IPS-NIHi7 (cell line): ENCODE data around the gene KRT75.
A peak's percentile ranks its signal among the peaks of the same experiment; 100 is the strongest.
"Not testable (repeated sequence)": the region's sequence is repeated elsewhere in the genome, so short reads cannot be mapped to it uniquely, and the experiment has no call there.

ENCODE experiments used
- DNase-seq: peaks from one replicate; pipeline ENCODE4 v3.0.0; 2012; ENCODE audit warnings: mixed read lengths; ENCODE audit errors: extremely low spot score

Gene KRT75

DNA sequence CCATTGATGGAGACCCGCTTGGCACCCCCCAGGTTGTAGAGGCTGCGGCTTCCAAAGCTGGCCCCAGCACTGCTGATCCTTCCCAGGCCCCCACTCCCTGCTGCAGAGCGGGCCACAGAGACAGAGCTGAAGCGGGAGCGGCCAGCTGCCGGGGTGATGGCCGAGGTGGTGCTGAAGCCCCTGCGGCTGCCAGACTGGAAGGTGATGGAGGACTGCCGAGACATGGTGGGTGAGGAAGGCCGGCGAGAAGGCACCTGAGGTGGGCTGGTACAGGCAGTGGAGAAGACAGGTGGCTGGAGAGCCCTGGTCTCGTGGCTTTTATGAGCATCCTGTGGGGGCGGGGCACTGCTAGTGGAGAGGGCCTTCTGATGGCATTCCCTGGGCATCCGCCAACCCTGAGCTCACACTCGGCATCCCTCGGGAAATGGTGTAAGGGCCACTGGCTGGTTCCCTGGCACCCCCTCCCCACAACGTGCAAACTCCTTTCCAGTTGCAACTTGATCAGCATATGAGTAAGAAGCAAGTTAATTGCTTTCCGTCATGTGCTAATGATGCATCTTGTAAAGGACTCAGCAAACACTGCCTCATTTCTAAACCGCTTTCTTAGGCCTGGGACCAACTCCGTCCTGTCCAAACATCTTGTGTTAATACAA is at the start of gene KRT75:
Gene KRT75, minus strand, starts transcription at position 291 of the 653 bp plus-strand sequence. Its CDS starts 67 bp downstream, at position 224.
- no peak for DNase-seq

DNA sequence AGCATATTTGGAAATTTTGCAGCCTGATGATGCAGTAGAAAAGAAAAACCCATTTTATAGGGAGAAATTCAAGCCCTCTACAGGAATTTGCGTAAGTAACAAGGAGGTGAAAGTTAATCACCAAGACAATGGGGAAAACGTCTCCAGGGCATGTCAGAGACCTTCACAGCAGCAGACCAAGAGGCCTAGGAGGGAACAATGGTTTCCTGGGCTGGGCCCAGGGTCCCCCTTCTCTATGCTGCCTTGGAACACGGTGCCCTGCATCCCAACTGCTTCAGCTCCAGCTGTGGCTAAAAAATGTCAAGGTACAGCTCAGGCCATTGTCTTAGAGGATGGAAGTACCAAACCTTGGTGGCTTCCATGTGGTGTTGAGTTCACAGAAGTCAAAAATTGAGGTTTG is 45.9 kb upstream of the KRT75 start:
- DNase-seq = no peak

- DNase-seq = no peak
Measured at GRCh38 chr12:52477651-52478050, 43.5 kb upstream of the KRT75 start.

GRCh38 chr12:52474212-52474611 is 40.0 kb upstream of the KRT75 start:
- no peak for DNase-seq

DNA sequence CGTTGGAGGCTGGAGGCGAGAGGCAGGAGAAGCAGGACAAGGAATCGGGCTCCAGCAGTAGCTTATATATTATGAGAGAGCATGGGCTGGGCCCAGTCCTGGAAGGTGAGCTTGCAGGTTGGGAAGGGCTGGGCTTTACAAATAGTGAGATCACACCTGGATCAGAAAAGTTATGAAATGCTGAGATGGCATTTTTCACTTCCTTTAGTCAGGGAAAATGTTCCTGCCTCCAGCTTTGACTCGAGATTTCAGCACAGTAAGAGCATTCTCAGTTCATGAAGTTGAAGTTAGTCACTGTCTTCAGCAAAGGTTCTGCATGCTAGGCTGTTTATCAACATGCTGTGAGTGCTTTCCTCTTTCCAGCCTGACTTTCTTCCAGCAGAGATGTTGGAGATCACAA is 39.6 kb upstream of the KRT75 start, which contains the start of gene KRT6C:
Gene KRT6C, minus strand, starts transcription at position 38 of the 400 bp plus-strand sequence. CDS start 68 bp downstream, outside the sequence.
- DNase-seq = no peak

- no peak for DNase-seq
Measured at GRCh38 chr12:52469853-52470252, 35.7 kb upstream of the KRT75 start.

GRCh38 chr12:52464897-52465296 is 30.7 kb upstream of the KRT75 start:
- DNase-seq = no peak

GRCh38 chr12:52461693-52462092 is 27.5 kb upstream of the KRT75 start:
- DNase-seq = no peak

DNA sequence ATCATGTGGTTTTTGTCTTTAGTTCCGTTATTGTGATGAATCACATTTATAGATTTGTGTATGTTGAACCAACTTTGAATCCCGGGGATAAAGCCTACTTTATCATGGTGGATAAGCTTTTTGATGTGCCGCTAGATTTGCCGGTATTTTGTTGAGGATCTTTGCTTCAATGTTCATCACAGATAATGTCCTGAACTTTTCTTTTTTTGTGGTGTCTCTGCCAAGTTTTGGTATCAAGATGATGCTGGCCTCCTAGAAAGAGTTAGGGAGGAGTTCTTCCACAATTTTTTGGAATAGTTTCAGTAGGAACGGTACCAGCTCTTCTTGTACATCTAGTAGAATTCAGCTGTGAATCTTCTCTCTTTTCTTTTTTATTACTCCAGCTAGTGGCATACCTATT is 24.7 kb upstream of the KRT75 start:
- no peak for DNase-seq

DNA sequence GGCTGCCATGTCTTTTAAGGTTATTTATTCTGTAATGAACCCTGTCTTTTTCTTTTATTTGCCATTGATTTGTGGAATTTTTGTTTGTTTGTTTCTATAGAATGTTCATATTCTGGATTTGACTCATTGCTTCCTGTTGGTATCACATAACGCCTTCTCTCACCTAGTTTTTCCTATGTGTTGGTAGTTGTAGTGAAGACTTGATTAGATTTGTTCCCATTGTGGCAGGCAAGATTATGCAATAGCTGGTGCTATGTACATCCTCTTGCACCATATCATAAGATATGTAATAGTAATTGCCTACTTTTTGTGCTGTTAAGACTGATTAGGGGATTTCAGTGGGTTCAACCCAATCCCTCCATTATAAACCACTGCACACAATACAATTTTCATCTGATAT is 21.6 kb upstream of the KRT75 start:
- DNase-seq = no peak

- no peak for DNase-seq
Measured at GRCh38 chr12:52454411-52455201, 20.4 kb upstream of the KRT75 start.

DNA sequence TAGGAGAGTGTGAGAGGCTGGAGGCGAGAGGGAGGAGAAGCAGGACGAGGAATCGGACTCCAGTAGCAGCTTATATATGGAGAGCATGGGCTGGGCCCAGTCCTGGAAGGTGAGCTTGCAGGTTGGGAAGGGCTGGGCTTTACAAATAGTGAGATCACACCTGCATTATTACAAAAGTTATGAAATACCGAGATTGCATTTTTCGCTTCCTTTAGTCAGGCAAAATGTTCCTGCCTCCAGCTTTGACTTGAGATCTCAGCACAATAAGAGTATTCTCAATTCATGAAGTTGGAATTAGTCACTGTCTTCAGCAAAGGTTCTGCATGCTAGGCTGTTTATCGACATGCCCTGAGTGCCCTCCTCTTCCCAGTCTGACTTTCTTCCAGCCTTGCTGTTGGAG is 17.9 kb upstream of the KRT75 start, which contains the start of gene KRT6B:
Gene KRT6B, minus strand, starts transcription at position 46 of the 400 bp plus-strand sequence. CDS start 68 bp downstream, outside the sequence.
- DNase-seq = no peak

DNA sequence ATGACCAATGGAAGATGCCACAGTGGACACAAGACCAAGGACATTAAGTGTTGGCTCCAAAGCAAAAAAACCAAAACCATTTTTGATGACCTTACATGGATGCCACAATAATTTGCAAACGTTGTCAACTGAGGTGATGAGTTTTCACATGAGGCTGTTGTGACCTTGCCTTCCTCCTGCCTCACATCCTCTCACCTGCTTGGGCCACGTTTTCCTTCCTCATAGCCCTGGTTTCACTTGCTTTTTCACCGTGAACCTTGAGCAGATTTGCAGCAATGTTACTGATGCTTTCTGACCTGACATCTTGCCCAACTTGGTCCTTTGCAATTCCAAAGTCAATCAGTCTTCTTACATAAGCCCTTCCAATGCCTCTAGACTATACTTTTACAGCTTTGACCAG is 14.1 kb upstream of the KRT75 start:
- no peak for DNase-seq

GRCh38 chr12:52447196-52447595 is 13.0 kb upstream of the KRT75 start:
- DNase-seq = not testable (repeated sequence)

DNA sequence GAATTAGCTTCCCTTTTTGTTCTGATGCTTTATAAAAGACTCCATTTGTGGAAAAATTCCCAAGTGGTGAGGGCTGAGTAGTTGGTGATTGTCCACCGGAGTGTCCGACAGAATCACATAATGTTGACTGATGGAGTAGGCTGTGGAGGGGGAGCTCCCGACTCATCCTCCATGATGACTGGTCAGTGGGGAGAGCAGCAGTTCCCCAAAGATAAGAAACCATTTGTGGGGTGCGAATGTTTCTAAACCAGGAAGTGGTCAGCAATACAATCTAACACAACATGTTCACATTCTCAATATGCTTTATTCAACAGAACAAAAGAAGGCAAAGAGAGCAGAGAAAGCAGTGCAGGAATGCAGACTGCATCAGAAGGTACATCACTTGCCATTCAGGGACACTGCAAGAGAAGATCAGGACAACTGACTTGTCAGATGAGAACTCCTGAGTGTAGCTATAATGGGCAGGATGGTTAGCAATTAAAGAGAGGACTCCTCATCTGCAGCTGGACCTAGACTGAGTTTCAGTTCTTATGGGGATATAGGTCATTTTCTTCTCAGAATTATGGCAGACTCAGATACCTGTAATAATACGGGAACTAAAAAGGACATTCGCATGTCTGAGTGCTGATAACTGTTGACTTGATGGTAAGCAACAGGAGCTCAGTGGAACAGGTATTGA is 12.3 kb upstream of the KRT75 start:
- DNase-seq = no peak

DNA sequence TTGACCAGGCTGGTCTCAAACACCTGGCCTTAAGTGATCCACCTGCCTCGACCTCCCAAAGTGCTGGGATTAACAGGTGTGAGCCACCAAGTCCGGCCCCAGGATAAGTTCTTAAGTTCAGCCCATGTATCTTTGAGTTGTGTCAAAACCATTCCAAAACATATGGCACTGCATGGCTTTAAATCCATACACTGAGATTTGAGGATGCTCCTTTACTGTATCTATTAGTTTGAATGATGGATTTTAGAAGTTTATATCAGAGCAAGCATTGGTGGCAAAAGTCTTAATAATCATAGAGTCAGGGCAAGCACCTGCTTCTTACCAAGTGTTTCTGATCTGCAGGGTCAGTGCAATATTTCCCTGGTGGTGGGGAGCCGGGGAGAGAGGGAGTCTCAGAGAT is 11.7 kb upstream of the KRT75 start:
- no peak for DNase-seq

- no peak for DNase-seq
Measured at GRCh38 chr12:52444647-52445595, 10.8 kb upstream of the KRT75 start.

DNA sequence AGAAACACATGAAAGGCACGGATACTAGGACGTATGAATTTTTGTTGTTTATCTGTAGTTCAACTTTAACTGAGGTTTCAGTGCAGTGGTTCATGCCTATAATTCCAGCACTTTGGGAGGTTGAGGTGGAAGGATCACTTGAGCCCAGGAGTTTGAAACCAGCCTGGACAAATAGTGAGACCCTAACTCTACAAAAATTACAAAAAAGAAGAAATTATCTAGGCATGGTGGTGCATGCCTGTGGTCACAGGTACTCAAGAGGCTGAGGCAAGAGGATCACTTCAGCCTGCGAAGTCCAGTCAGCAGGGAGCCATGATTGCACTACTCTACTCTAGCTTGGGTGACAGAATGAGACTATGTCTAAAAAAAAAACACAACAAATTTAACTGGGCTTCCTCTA is 9.8 kb upstream of the KRT75 start:
- DNase-seq = no peak

GRCh38 chr12:52442600-52443061 is 8.5 kb upstream of the KRT75 start:
- DNase-seq = peak; percentile 85

GRCh38 chr12:52441320-52441911 is 7.2 kb upstream of the KRT75 start:
- DNase-seq = no peak

GRCh38 chr12:52440821-52441319 is 6.7 kb upstream of the KRT75 start:
- DNase-seq = no peak
